H1 (cell line): Measurements from ENCODE around the gene DFFB. TPM values are rescaled to one million over a fixed set of nuclear protein-coding genes. Genes with fewer than 3 reads are reported as not detected.

ENCODE experiments used
- CTCF ChIA-PET: fragments of 300-600 bp; sonication (Branson Sonifier 250); formaldehyde crosslinking; loops from one replicate; lab custom pipeline; 2021; ENCODE audit not compliant: partially characterized antibody; lab: Charles Lee
- POLR2A ChIA-PET: fragments of 300-600 bp; sonication (Branson Sonifier 250); formaldehyde crosslinking; loops from one replicate; lab custom pipeline; 2021; ENCODE audit warnings: inconsistent platforms; ENCODE audit not compliant: partially characterized antibody; lab: Charles Lee
- DNase-seq, 2 experiments: peaks; one replicate each; pipeline versions ENCODE4 v3.0.0 to v3.0.0-alpha.2; 2010 to 2022; ENCODE audit warnings: low spot score in 2 of 2, low read depth in 1 of 2, mixed read lengths in 1 of 2
- FAIRE-seq: peaks from 2 replicates; lab custom pipeline; 2011; peaks lifted over from hg19 to GRCh38; lab: Jason Lieb, UNC
- H2AFZ ChIP-seq: 2 replicates; pipeline ENCODE4 v1.8.1; 2012; ENCODE audit warnings: low read length, inconsistent platforms
- H2AK5ac ChIP-seq: 2 replicates; pipeline ENCODE4 v1.6.1; 2013; ENCODE audit warnings: low read depth, low read length
- H2BK120ac ChIP-seq: replicated peaks from 2 replicates; pipeline ENCODE3; 2013; ENCODE audit warnings: low read depth, low read length, inconsistent platforms
- H2BK12ac ChIP-seq: 2 replicates; pipeline ENCODE4 v1.6.1; 2013; ENCODE audit warnings: low read depth, low read length
- H2BK15ac ChIP-seq: 2 replicates; pipeline ENCODE4 v1.6.1; 2013; ENCODE audit warnings: low read length
- H2BK20ac ChIP-seq: 2 replicates; pipeline ENCODE4 v1.6.1; 2013; ENCODE audit warnings: low read length
- H2BK5ac ChIP-seq: 2 replicates; pipeline ENCODE4 v1.6.1; 2013; ENCODE audit warnings: low read depth, low read length
- H3K14ac ChIP-seq: 2 replicates; pipeline ENCODE4 v1.6.1; 2013; ENCODE audit warnings: inconsistent platforms; ENCODE audit not compliant: insufficient read length
- H3K18ac ChIP-seq: 2 replicates; pipeline ENCODE4 v1.6.1; 2013; ENCODE audit warnings: low read length; ENCODE audit errors: extremely low read depth
- H3K23ac ChIP-seq: 2 replicates; pipeline ENCODE4 v1.6.1; 2013; ENCODE audit warnings: inconsistent platforms; ENCODE audit not compliant: insufficient read length
- H3K23me2 ChIP-seq: 2 replicates; pipeline ENCODE4 v1.6.1; 2013; ENCODE audit warnings: low read depth, low read length
- H3K27ac ChIP-seq: 2 replicates; pipeline ENCODE4 v1.6.1; 2011; ENCODE audit warnings: low read depth, low read length, inconsistent platforms
- H3K27me3 ChIP-seq, 4 experiments: replicated peaks in 1 of 4; 1 replicate in 1 of 4; 2 replicates in 3 of 4; pipeline versions ENCODE4 v1.6.1 to v1.8.1; 2011 to 2013; ENCODE audit warnings: low read length in 3 of 4, mild to moderate bottlenecking in 3 of 4, inconsistent platforms in 2 of 4, mixed read lengths in 2 of 4, moderate library complexity in 1 of 4; ENCODE audit not compliant: control insufficient read depth in 3 of 4, insufficient read depth in 3 of 4; ENCODE audit errors: extremely low read depth in 1 of 4
- H3K36me3 ChIP-seq, 4 experiments: 2 replicates each; pipeline versions ENCODE4 v1.6.1 to v1.8.1; 2011 to 2013; ENCODE audit warnings: mild to moderate bottlenecking in 4 of 4, low read length in 3 of 4, moderate library complexity in 2 of 4, control low read depth in 1 of 4, inconsistent platforms in 1 of 4; ENCODE audit not compliant: insufficient read depth in 4 of 4, control insufficient read depth in 2 of 4
- H3K4ac ChIP-seq: replicated peaks from 2 replicates; pipeline ENCODE3; 2013; ENCODE audit warnings: low read length, low read depth, mixed read lengths, inconsistent platforms; ENCODE audit not compliant: insufficient read length
- H3K4me1 ChIP-seq, 4 experiments: replicated peaks in 1 of 4; 1 replicate in 1 of 4; 2 replicates in 3 of 4; pipeline versions ENCODE4 v1.6.1 to v1.8.1; 2011 to 2013; ENCODE audit warnings: low read length in 3 of 4, inconsistent platforms in 2 of 4, mixed read lengths in 1 of 4; ENCODE audit not compliant: insufficient read depth in 4 of 4, control insufficient read depth in 3 of 4
- H3K4me2 ChIP-seq, 2 experiments: 2 replicates each; pipeline versions ENCODE4 v1.6.1 to v1.8.1; 2011 to 2013; ENCODE audit warnings: low read depth in 2 of 2, low read length in 2 of 2, control low read depth in 1 of 2, inconsistent platforms in 1 of 2, mild to moderate bottlenecking in 1 of 2; ENCODE audit not compliant: insufficient read depth in 1 of 2
- H3K4me3 ChIP-seq, 4 experiments: fragments of 200-600, 300-600 bp in 1 of 4; sonication (generic), shearing (Covaris generic), sonication (Bioruptor Twin) in 1 of 4; 2 replicates each; pipeline versions ENCODE4 v1.5.1 to v1.8.1; 2011 to 2016; ENCODE audit warnings: low read length in 4 of 4, low read depth in 3 of 4, control low read depth in 2 of 4, inconsistent platforms in 2 of 4, mild to moderate bottlenecking in 2 of 4, mixed read lengths in 1 of 4, moderate library complexity in 1 of 4; ENCODE audit not compliant: insufficient read depth in 2 of 4; ENCODE audit errors: extremely low read depth in 1 of 4
- H3K56ac ChIP-seq: replicated peaks from 2 replicates; pipeline ENCODE3; 2013; ENCODE audit warnings: low read depth, mild to moderate bottlenecking, mixed read lengths, low read length, inconsistent platforms; ENCODE audit not compliant: insufficient read length
- H3K79me1 ChIP-seq: 2 replicates; pipeline ENCODE4 v1.6.1; 2013; ENCODE audit warnings: low read depth, low read length, control low read depth
- H3K79me2 ChIP-seq, 2 experiments: 2 replicates each; pipeline versions ENCODE4 v1.6.1 to v1.8.1; 2012 to 2013; ENCODE audit warnings: low read length in 2 of 2, mild to moderate bottlenecking in 2 of 2, inconsistent platforms in 1 of 2; ENCODE audit not compliant: insufficient read depth in 2 of 2, control insufficient read depth in 1 of 2
- H3K9ac ChIP-seq, 4 experiments: replicated peaks in 1 of 4; 1 replicate in 1 of 4; 2 replicates in 3 of 4; pipeline versions ENCODE4 v1.6.1 to v1.8.1; 2011 to 2013; ENCODE audit warnings: low read depth in 3 of 4, low read length in 3 of 4, control low read depth in 2 of 4, mild to moderate bottlenecking in 2 of 4, moderate library complexity in 2 of 4, inconsistent platforms in 1 of 4; ENCODE audit errors: extremely low read depth in 1 of 4
- H3K9me3 ChIP-seq, 2 experiments: 2 replicates each; pipeline versions ENCODE4 v1.6.1 to v1.8.1; 2012 to 2013; ENCODE audit warnings: mild to moderate bottlenecking in 2 of 2, moderate library complexity in 2 of 2, control low read depth in 1 of 2, inconsistent platforms in 1 of 2, low read depth in 1 of 2, low read length in 1 of 2, mixed read lengths in 1 of 2; ENCODE audit not compliant: insufficient read depth in 2 of 2
- H4K20me1 ChIP-seq, 2 experiments: replicated peaks in 1 of 2; 2 replicates each; pipeline versions ENCODE3 to v1.8.1; 2011 to 2013; ENCODE audit warnings: inconsistent platforms in 2 of 2, low read length in 2 of 2, mild to moderate bottlenecking in 1 of 2; ENCODE audit not compliant: insufficient read depth in 2 of 2, control insufficient read depth in 1 of 2
- H4K5ac ChIP-seq: 2 replicates; pipeline ENCODE4 v1.6.1; 2013; ENCODE audit warnings: low read length, low read depth, mixed read lengths, inconsistent platforms; ENCODE audit not compliant: insufficient read length
- H4K8ac ChIP-seq: 2 replicates; pipeline ENCODE4 v1.8.0; 2013; ENCODE audit warnings: mild to moderate bottlenecking, moderate library complexity, low read length, inconsistent platforms; ENCODE audit not compliant: insufficient read depth; ENCODE audit errors: extremely low read depth
- H4K91ac ChIP-seq: replicated peaks from 2 replicates; pipeline ENCODE3; 2013; ENCODE audit warnings: low read length, mixed read lengths, inconsistent platforms; ENCODE audit not compliant: insufficient read length
- CHD2 ChIP-seq: IDR thresholded peaks from 2 replicates; pipeline ENCODE4 v1.6.1; 2012; ENCODE audit warnings: low read length, improper control_type of control experiment
- CREB1 ChIP-seq: IDR thresholded peaks from 2 replicates; pipeline ENCODE4 v1.6.1; 2012; ENCODE audit warnings: inconsistent platforms
- CTBP2 ChIP-seq: IDR thresholded peaks from 2 replicates; pipeline ENCODE4 v1.7.0; 2011; ENCODE audit warnings: borderline replicate concordance, mild to moderate bottlenecking, moderate library complexity, mixed read lengths, low read length; ENCODE audit not compliant: insufficient read depth, insufficient read length
- KDM1A ChIP-seq: fragments of 200-600, 300-600 bp; sonication (generic); IDR thresholded peaks from 2 replicates; pipeline ENCODE4 v1.7.1; 2016; ENCODE audit warnings: mild to moderate bottlenecking, low read length, borderline replicate concordance
- NANOG ChIP-seq: IDR thresholded peaks from 2 replicates; pipeline ENCODE4 v1.6.1; 2011; ENCODE audit warnings: low read length, low read depth, mild to moderate bottlenecking, inconsistent platforms; ENCODE audit not compliant: insufficient read depth, poor library complexity, severe bottlenecking
- PHF8 ChIP-seq: fragments of 200-600 bp; sonication (generic); conservative IDR thresholded peaks from 2 replicates; pipeline ENCODE4 v1.7.1; 2012; ENCODE audit warnings: low read depth, mild to moderate bottlenecking, inconsistent platforms, low read length, moderate library complexity
- TAF1 ChIP-seq: IDR thresholded peaks from 2 replicates; pipeline ENCODE4 v1.6.1; 2011; ENCODE audit warnings: mild to moderate bottlenecking, low read depth, low read length
- TEAD4 ChIP-seq: IDR thresholded peaks from 2 replicates; pipeline ENCODE4 v1.6.1; 2012; ENCODE audit warnings: low read depth, low read length, inconsistent platforms, mixed read lengths
- YY1 ChIP-seq: IDR thresholded peaks from 2 replicates; pipeline ENCODE4 v1.6.1; 2011; ENCODE audit warnings: low read depth, mild to moderate bottlenecking, low read length
- WGBS, 2 experiments: shearing (Covaris generic) in 1 of 2; methylation state at CpG; one replicate each; pipeline versions ENCODE4 v1.1.6 to v1.1.7; 2013 to 2015; ENCODE audit warnings: low lambda C conversion rate in 2 of 2, mixed read lengths in 2 of 2, inconsistent platforms in 1 of 2, low coverage in 1 of 2, missing lambda C conversion rate in 1 of 2; ENCODE audit not compliant: insufficient replicate concordance in 2 of 2, insufficient coverage in 1 of 2, insufficient read length in 1 of 2; ENCODE audit errors: extremely low coverage in 1 of 2, missing lambda C conversion rate in 1 of 2; 5-methylcytosine and 5-hydroxymethylcytosine counted together
- polyA plus RNA-seq, 7 experiments: library from polyadenylated mRNA; depleted of rRNA in 3 of 7; stranded (reverse) in 5 of 7; unstranded in 2 of 7; fragments of >200 nt in 5 of 7; fragments of 200-250 nt in 2 of 7; gene quantifications; 1 replicate in 5 of 7; 2 replicates in 1 of 7; 4 replicates in 1 of 7; pipeline versions ENCODE4 v1.2.1 to v1.2.3, GENCODE V29; 2011 to 2013; ENCODE audit warnings: missing spikeins in 2 of 7, mixed read lengths in 2 of 7
- total RNA-seq: library from RNA; stranded (reverse); fragmentation: NEBNext Ultra II Directional; extraction: Animal tissue kit (Norgen Biotek cat#: 25700); gene quantifications from 2 replicates; pipeline ENCODE4 v1.2.1, GENCODE V29; 2021
- TF ChIP-seq, protein P1 (sequence below): IDR thresholded peaks from 2 replicates; pipeline ENCODE4 v1.6.1; 2011; ENCODE audit warnings: low read depth, mild to moderate bottlenecking, low read length; ENCODE audit not compliant: insufficient read depth

The DFFB gene
- total and polyA plus RNA-seq, 2 of the 8 experiments (the other 6 are each of a cell fraction or from before 2014, with no cell fraction given): 8.6 to 11.9 TPM

DNA sequence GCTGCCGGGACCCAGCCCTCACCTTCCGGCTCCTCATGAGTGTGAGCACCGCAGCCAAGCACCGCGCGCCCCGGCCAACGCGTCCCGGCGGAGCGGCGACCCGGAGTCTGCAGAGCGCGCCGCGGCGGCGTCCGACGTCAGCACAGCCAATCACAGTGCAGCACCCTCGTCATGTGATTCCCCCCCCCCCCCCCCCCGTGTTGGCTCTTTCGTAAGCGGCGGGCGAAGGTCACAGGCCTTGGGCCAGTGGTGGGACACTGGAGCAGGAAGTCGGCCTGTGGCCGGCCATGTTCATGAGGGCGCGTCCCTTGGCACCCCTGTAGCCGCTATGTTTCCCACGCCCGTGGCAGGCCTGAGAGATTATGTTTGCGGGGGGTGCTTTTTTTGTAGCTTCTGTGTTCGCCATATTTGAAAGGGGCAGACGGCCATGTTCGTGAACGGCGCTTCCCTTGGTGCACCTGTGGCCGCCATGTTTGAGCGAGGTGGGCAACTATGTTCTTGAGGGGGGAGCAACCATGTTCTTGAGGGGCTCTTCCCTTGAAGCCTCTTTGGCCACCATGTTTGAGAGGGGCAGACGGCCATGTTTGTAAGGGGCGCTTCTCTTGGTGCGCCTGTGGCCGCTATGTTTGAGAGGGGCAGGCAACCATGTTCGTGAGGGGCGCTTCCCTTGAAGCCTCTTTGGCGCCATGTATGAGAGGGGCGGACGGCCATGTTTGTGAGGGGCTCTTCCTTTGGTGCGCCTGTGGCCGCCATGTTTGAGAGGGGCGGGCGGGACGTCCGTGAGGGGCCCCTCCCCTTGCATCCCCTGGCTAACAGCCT, 43.1 kb downstream of the DFFB start, which contains the start of gene C1orf174:
Gene C1orf174, minus strand, starts transcription at position 123 of the 819 bp plus-strand sequence. Its CDS starts 86 bp downstream, at position 37.
- peak; percentile 88 for FAIRE-seq
- Histone ChIP-seq H2BK15ac (0 out of 2 replicates have a peak within 1 kb of the TSS, but pooled peaks have one; percentile 53), H3K9ac (peak within 1 kb of the TSS; percentile 66 to 95 (median 92)), H4K20me1 (peaks cover 4 to 10% of the 10 kb centered on the region in 2 experiments), H3K14ac (no peak within 1 kb of the TSS), H3K9me3 (no peaks in the 10 kb centered on the region), H3K79me2 (peaks cover 5 to 41% of the 10 kb centered on the region in 2 experiments), H2BK120ac (peak within 1 kb of the TSS; percentile 93), H3K23me2 (peaks cover 8% of the 10 kb centered on the region), H3K56ac (peak within 1 kb of the TSS; percentile 85), H4K5ac (peak within 1 kb of the TSS; percentile 96), H3K36me3 (0 out of 8 replicates have a peak, but pooled peaks cover 0 to 2% (median under 1%) of the 10 kb centered on the region in 4 experiments), H4K8ac (peak within 1 kb of the TSS; percentile 99), H4K91ac (peak within 1 kb of the TSS; percentile 96), H3K23ac (no peak within 1 kb of the TSS), H3K18ac (peak within 1 kb of the TSS; percentile 100), H3K79me1 (peaks cover 15% of the 10 kb centered on the region), H2BK12ac (peak within 1 kb of the TSS; percentile 84; the same call in 1 of the 2 replicates), H3K4me2 (peak within 1 kb of the TSS; percentile 79 to 82), H3K4me1 (peaks cover 0 to 12% (median 3%) of the 10 kb centered on the region in 4 experiments; a peak in 1 of 7 replicates), H3K27me3 (no peaks in the 10 kb centered on the region), H2AK5ac (no peak within 1 kb of the TSS), H2BK20ac (no peak within 1 kb of the TSS), H3K4me3 (peak within 1 kb of the TSS; percentile 78 to 92 (median 84)), H2AFZ (peak within 1 kb of the TSS; percentile 92; the same call in 1 of the 2 replicates), H2BK5ac (peak within 1 kb of the TSS; percentile 98), H3K4ac (peak within 1 kb of the TSS; percentile 88), H3K27ac (peak within 1 kb of the TSS; percentile 98)
- ChIA-PET POLR2A (interaction anchor here (0.6 to 3.3 kb wide), 12 partner anchors 9 to 826 kb away, joined by 3 to 29 read pairs (median 4); partner anchors contain the start of genes CEP104, DFFB and LRRC47), CTCF (interaction anchor here (0.6 to 1.8 kb wide), 2 partner anchors 106 to 996 kb away, joined by 3 to 4 read pairs; no protein-coding TSS in a partner anchor)
- 1% methylated on average over 29 of the region's 58 CpGs; no CpG with 5 or more reads in 1 of the 2 experiments for WGBS, 2 experiments
- peak; percentile 90 to 97 for DNase-seq
- TF ChIP-seq, protein P1, sequence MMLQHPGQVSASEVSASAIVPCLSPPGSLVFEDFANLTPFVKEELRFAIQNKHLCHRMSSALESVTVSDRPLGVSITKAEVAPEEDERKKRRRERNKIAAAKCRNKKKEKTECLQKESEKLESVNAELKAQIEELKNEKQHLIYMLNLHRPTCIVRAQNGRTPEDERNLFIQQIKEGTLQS: peak; percentile 63; the same call in 1 of the 2 replicates
- TF ChIP-seq CHD2: 0 out of 2 replicates have a peak, but pooled peaks have one; percentile 13
- peak; percentile 27 for TF ChIP-seq CTBP2
- no peak for TF ChIP-seq KDM1A
- TF ChIP-seq TEAD4: no peak
- TF ChIP-seq YY1: peak; percentile 99
- peak; percentile 85 for TF ChIP-seq TAF1
- TF ChIP-seq NANOG: no peak
- TF ChIP-seq CREB1: peak; percentile 83
- TF ChIP-seq PHF8: peak; percentile 85
